GM12865 (cell line): ENCODE measurements around the gene MRTFA.

Source experiments
- DNase-seq: peaks from one replicate; pipeline ENCODE4 v3.0.0; 2010; ENCODE audit warnings: low read depth
- H3K4me3 ChIP-seq: 2 replicates; pipeline ENCODE4 v1.5.1; 2011; ENCODE audit warnings: mild to moderate bottlenecking, low read depth, low read length, control low read depth
- CTCF ChIP-seq: IDR thresholded peaks from 2 replicates; pipeline ENCODE4 v1.5.1; 2011; ENCODE audit warnings: low read length, control low read depth, low read depth, inconsistent platforms; ENCODE audit not compliant: insufficient read depth; ENCODE audit errors: missing control alignments

MRTFA gene

GRCh38 chr22:40635940-40636379, 559 bp downstream of the MRTFA start:
- peak overlapping the region; percentile 77 for H3K4me3 ChIP-seq
- peak; percentile 18 for DNase-seq
- TF ChIP-seq CTCF, result no peak

GRCh38 chr22:40635043-40635939, 1.2 kb downstream of the MRTFA start:
- no peak for TF ChIP-seq CTCF
- no peak for DNase-seq
- H3K4me3 ChIP-seq, result peak overlapping the region; percentile 77

GRCh38 chr22:40634119-40634903, 2.2 kb downstream of the MRTFA start:
- no peak for TF ChIP-seq CTCF
- no peak overlapping the region for H3K4me3 ChIP-seq
- DNase-seq, result no peak

- no peak for DNase-seq
- H3K4me3 ChIP-seq, result no peak overlapping the region
- TF ChIP-seq CTCF, result no peak
Observed at GRCh38 chr22:40633036-40633435, 3.5 kb downstream of the MRTFA start.

GRCh38 chr22:40631925-40632324, 4.6 kb downstream of the MRTFA start:
- TF ChIP-seq CTCF, result no peak
- no peak overlapping the region for H3K4me3 ChIP-seq
- no peak for DNase-seq

GRCh38 chr22:40628354-40629042, 8.0 kb downstream of the MRTFA start:
- DNase-seq, result peak; percentile 44
- H3K4me3 ChIP-seq, result no peak overlapping the region
- TF ChIP-seq CTCF, result no peak
